Common myeloid progenitor, CD34-positive (primary cell): Measurements from ENCODE around the gene MAN2B1.
"Not testable (repeated sequence)": the region's sequence is repeated elsewhere in the genome, so short reads cannot be mapped to it uniquely, and the experiment has no call there.

Experiments
- CTCF ChIA-PET: fragments of 350-600 bp; sonication (Branson Sonifier 250); formaldehyde crosslinking; loops from one replicate; lab custom pipeline; 2021; ENCODE audit warnings: antibody characterized with exemption; lab: Charles Lee
- POLR2A ChIA-PET: fragments of 350-600 bp; sonication (Branson Sonifier 250); formaldehyde crosslinking; loops from one replicate; lab custom pipeline; 2021; ENCODE audit warnings: antibody characterized with exemption; lab: Charles Lee
- DNase-seq, 3 donors: peaks; one replicate each; pipeline versions ENCODE4 v3.0.0 to v3.0.0-alpha.2; 2013
- H3K27ac ChIP-seq, 2 experiments: 1 replicate in 1 of 2; 2 replicates in 1 of 2; pipeline ENCODE4 v1.7.0; 2013; ENCODE audit warnings: inconsistent platforms in 2 of 2, low read length in 2 of 2, mild to moderate bottlenecking in 2 of 2, low read depth in 1 of 2, moderate library complexity in 1 of 2; ENCODE audit not compliant: severe bottlenecking in 2 of 2, insufficient read depth in 1 of 2, poor library complexity in 1 of 2
- H3K27me3 ChIP-seq, 5 experiments: replicated peaks in 2 of 5; 1 replicate in 3 of 5; 2 replicates in 2 of 5; pipeline versions ENCODE4 v1.6.1 to v1.7.0; 2013; ENCODE audit warnings: low read length in 4 of 5, mild to moderate bottlenecking in 2 of 5, moderate library complexity in 2 of 5, inconsistent platforms in 1 of 5; ENCODE audit not compliant: insufficient read depth in 5 of 5, control insufficient read depth in 4 of 5
- H3K36me3 ChIP-seq, 4 experiments: 1 replicate in 2 of 4; 2 replicates in 2 of 4; pipeline versions ENCODE4 v1.6.1 to v1.7.0; 2013; ENCODE audit warnings: low read length in 3 of 4, control low read depth in 1 of 4, mild to moderate bottlenecking in 1 of 4; ENCODE audit not compliant: control insufficient read depth in 4 of 4, insufficient read depth in 4 of 4
- H3K4me1 ChIP-seq, 4 experiments: 1 replicate in 3 of 4; 2 replicates in 1 of 4; pipeline versions ENCODE4 v1.6.1 to v1.7.1; 2013; ENCODE audit warnings: low read length in 3 of 4, mild to moderate bottlenecking in 3 of 4, control low read depth in 1 of 4, inconsistent platforms in 1 of 4, moderate library complexity in 1 of 4; ENCODE audit not compliant: control insufficient read depth in 4 of 4, insufficient read depth in 4 of 4; ENCODE audit errors: control extremely low read depth in 1 of 4
- H3K4me3 ChIP-seq, 7 experiments: 1 replicate in 4 of 7; 2 replicates in 3 of 7; pipeline versions ENCODE4 v1.5.1 to v1.7.0; 2013; ENCODE audit warnings: mild to moderate bottlenecking in 7 of 7, low read length in 6 of 7, moderate library complexity in 6 of 7, inconsistent platforms in 2 of 7, low read depth in 2 of 7, control low read depth in 1 of 7; ENCODE audit not compliant: insufficient read depth in 4 of 7, control insufficient read depth in 1 of 7; ENCODE audit errors: extremely low read depth in 1 of 7
- H3K9me3 ChIP-seq, 5 experiments: 1 replicate in 4 of 5; 2 replicates in 1 of 5; pipeline versions ENCODE4 v1.6.1 to v1.7.1; 2013; ENCODE audit warnings: low read length in 4 of 5, mild to moderate bottlenecking in 2 of 5, inconsistent platforms in 1 of 5, low read depth in 1 of 5, moderate library complexity in 1 of 5; ENCODE audit not compliant: control insufficient read depth in 4 of 5, insufficient read depth in 2 of 5; ENCODE audit errors: control extremely low read depth in 1 of 5
- WGBS: methylation state at CpG from one replicate; pipeline ENCODE4 v1.1.5; 2013; ENCODE audit not compliant: insufficient coverage; 5-methylcytosine and 5-hydroxymethylcytosine counted together

MAN2B1 gene

DNA sequence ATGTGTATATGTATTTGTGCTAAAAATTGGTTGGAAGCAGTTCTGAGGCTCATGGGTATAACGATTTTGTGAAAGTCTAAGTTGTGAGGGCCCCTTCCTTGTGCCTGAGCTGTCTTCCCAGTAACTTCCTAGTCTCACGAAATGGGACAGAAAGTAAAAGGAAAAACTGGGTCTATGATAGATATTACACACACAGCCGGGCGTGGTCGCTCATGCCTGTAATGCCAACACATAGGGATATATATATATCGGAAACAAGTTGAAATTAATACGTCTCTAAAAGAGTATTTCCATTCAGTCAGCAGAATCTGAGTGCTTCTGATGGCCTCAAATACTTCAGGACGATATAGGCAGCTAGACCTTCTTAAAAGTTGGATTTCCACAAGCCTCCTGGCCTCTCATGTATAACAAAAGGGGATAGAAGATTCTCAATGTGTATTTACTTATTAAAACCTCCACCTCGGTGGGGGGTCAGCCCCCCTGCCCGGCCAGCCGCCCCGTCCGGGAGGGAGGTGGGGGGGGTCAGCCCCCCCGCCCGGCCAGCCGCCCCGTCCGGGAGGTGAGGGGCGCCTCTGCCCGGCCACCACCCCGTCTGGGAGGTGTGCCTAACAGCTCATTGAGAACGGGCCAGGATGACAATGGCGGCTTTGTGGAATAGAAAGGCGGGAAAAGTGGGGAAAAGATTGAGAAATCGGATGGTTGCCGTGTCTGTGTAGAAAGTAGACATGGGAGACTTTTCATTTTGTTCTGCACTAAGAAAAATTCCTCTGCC lies 45.1 kb downstream of the MAN2B1 start:
- CTCF ChIA-PET, POLR2A ChIA-PET, H3K9me3 ChIP-seq, H3K27ac ChIP-seq, H3K4me3 ChIP-seq, DNase-seq, H3K4me1 ChIP-seq, H3K27me3 ChIP-seq: not testable (repeated sequence)
- peaks cover 8 to 26% (median 16%) of the 10 kb centered on the region in 4 experiments for H3K36me3 ChIP-seq
- WGBS, result 95% methylated on average over 3 of the region's 26 CpGs

DNA sequence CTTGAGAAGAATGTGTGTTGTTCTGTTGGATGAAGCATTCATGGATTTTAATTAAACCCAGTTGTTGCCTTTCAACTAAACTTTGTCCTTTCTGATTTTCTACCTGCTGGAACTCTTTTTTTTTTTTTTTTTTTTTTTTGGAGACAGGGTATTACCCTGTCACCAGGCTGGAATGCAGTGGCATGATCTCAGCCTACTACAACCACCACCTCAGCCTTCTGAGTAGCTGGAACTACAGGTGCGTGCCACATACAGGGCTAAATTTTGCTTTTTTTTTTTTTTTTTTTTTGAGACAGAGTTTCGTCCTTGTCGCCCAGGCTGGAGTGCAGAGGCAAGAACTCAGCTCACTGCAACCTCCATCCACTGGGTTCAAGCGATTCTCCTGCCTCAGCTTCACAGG lies 48.9 kb downstream of the MAN2B1 start:
- WGBS, result no CpG with 5 or more reads among the region's 4 CpGs
- Histone ChIP-seq H3K27me3 (no peaks in the 10 kb centered on the region), H3K27ac (no peak overlapping the region), H3K9me3 (no peaks in the 10 kb centered on the region), H3K4me3 (no peak overlapping the region), H3K36me3 (peaks cover 0 to 15% (median 2%) of the 10 kb centered on the region in 4 experiments), H3K4me1 (peaks cover 0 to 16% (median 14%) of the 10 kb centered on the region in 4 experiments)
- no peak for DNase-seq
- CTCF ChIA-PET, result interaction anchor here (0.9 kb wide), 1 partner anchor 46 kb away, joined by 3 read pairs; no protein-coding TSS in a partner anchor
- POLR2A ChIA-PET, result no interaction called here

DNA sequence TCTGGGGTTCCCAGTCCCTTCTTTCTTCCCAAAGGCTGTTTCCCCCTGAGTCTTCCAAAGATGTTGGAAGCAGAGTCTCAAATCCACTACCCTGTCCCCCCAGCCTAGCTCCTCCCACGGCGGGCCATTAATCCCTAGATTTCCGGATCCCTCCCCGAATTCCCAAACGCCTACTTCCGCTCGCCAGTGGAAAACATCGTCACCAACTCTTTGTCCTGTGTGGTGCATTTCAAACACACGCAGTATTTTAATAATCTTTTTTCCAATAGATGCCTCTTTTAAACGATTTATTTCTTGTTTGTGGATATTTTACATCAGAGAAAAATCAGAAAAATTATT lies 55.2 kb downstream of the MAN2B1 start:
- no peak for DNase-seq
- H3K4me1 ChIP-seq, result peaks cover 6 to 44% (median 34%) of the 10 kb centered on the region in 4 experiments
- CTCF ChIA-PET, result interaction anchor here (1.0 kb wide), 1 partner anchor 38 kb away, joined by 3 read pairs; no protein-coding TSS in a partner anchor
- H3K4me3 ChIP-seq, result peak overlapping the region; percentile 91 to 99 (median 97)
- H3K27ac ChIP-seq, result peak overlapping the region; percentile 88 to 92
- POLR2A ChIA-PET, result no interaction called here
- WGBS, result 2% methylated on average over 5 of the region's 10 CpGs
- no peaks in the 10 kb centered on the region for H3K9me3 ChIP-seq
- peaks cover 6 to 24% (median 8%) of the 10 kb centered on the region in 4 experiments for H3K36me3 ChIP-seq
- no peaks in the 10 kb centered on the region for H3K27me3 ChIP-seq

DNA sequence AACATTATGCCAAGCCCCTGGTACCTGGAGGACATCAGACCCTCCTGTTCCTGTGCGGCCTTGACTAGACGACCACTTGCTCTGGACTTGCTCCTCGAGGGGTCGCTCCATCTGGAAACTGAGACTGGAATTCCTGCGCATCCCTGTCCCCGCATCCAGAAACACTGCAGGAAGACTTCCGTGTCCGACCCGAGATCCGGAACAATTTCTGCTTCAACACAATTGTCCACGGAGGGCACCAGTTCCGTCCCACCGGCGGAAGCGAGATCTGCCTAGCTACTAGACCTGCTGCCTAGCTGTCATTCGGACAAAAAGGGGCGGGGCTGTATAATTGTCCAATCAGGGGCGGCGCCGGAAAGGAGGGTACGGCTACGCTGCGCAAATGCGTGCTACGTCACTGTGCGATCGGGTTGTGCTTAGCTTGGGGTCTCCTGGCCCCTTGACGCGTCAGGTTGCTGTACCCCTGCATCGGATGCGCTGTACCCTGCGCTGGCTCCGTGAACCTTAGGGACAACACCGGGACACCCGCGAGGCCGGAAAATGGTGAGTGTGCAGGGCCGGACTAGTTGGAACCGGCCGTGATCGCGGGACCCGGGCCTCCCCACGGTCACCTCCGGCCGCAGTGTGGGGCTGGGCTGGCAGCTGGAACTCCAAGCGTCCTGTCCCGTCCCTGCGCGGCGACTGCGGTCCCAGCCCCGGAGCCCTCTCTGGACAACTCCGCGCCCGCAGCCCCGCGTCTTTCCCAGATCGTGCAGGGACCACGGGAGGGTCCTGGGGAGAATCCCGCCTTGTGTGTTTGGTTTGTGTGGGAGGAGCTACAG lies 55.8 kb downstream of the MAN2B1 start, which contains the start of the genes ZNF490 and ZNF791:
ZNF490 (minus strand) TSS at position 274 of the 821 bp plus-strand sequence; CDS start at position 141, 133 bp downstream.
ZNF791 (plus strand) TSS at position 381 of the 821 bp plus-strand sequence; CDS start at position 541, 160 bp downstream.
- DNase-seq, result peak; percentile 96 to 98 (median 98)
- H3K4me3 ChIP-seq, result peak within 1 kb of the TSS; percentile 91 to 99 (median 97)
- no peaks in the 10 kb centered on the region for H3K9me3 ChIP-seq
- H3K36me3 ChIP-seq, result peaks cover 6 to 18% (median 7%) of the 10 kb centered on the region in 4 experiments
- CTCF ChIA-PET, result interaction anchor here (0.8 to 1.1 kb wide), 3 partner anchors 14 to 38 kb away, joined by 3 to 4 read pairs (median 3); no protein-coding TSS in a partner anchor
- peaks cover 6 to 44% (median 34%) of the 10 kb centered on the region in 4 experiments for H3K4me1 ChIP-seq
- WGBS, result under 1% methylated on average over 55 of the region's 61 CpGs
- H3K27me3 ChIP-seq, result no peaks in the 10 kb centered on the region
- H3K27ac ChIP-seq, result peak within 1 kb of the TSS; percentile 88 to 92
- POLR2A ChIA-PET, result interaction anchor here (1.0 kb wide), 1 partner anchor 114 kb away, joined by 3 read pairs; no protein-coding TSS in a partner anchor

DNA sequence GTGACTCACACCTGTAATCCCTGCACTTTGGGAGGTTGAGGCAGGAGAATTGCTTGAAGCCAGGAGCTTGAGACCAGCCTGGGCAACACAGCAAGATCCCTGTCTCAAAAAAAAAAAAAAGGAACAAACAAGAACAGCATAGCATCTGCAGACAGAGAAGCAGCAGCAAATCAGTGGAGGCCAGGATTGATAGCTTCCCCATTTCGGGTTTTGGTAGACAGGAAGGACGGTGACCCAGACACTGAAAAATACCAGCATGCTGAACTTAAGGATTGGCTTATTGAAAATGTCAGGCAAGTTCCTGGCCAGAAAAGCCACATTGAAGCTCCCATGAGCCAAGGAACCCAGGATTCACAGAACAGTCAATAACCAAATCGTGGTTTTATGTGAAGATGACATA lies 58.9 kb downstream of the MAN2B1 start:
- Histone ChIP-seq H3K9me3 (no peaks in the 10 kb centered on the region), H3K27me3 (no peaks in the 10 kb centered on the region), H3K36me3 (peaks cover 5 to 21% (median 12%) of the 10 kb centered on the region in 4 experiments), H3K4me1 (peaks cover 6 to 41% (median 26%) of the 10 kb centered on the region in 4 experiments), H3K27ac (no peak overlapping the region), H3K4me3 (no peak overlapping the region)
- peak in 2 of 3 donors; percentile 60 for DNase-seq
- ChIA-PET POLR2A (no interaction called here), CTCF (interaction anchor here (0.6 kb wide), 1 partner anchor 50 kb away, joined by 4 read pairs; no protein-coding TSS in a partner anchor)
- WGBS, result 8% methylated on average over 2 of the region's 3 CpGs

DNA sequence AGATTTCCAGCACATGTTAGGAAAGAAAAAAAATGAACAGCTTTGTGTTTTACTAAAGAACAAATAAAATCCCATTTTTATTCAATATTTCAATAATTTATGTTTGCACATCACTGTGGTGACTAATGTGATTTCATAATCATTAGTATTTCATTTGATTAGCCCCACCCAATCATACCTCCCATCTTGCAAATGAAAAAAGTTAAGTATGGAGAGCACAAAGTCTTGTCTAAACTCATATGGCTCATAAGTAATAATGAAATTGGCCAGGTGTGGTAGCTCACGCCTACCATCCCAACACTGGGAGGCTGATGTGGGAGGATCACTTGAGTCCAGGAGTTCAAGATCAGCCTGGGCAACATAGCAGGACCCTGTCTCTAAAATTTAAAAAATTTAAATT lies 59.7 kb downstream of the MAN2B1 start:
- no peak overlapping the region for H3K4me3 ChIP-seq

More for the DNA sequence above, 59.7 kb downstream of the MAN2B1 start:
- Histone ChIP-seq H3K9me3 (no peaks in the 10 kb centered on the region), H3K27me3 (no peaks in the 10 kb centered on the region), H3K36me3 (peaks cover 5 to 21% (median 16%) of the 10 kb centered on the region in 4 experiments), H3K4me1 (peaks cover 3 to 33% (median 23%) of the 10 kb centered on the region in 4 experiments), H3K27ac (no peak overlapping the region)
- 100% methylated on average over 1 of the region's 1 CpG for WGBS
- POLR2A ChIA-PET, result interaction anchor here (0.6 kb wide), 1 partner anchor 75 kb away, joined by 3 read pairs; the partner anchor contains the start of gene DHPS
- no peak for DNase-seq
- CTCF ChIA-PET, result no interaction called here
